Measurements from ENCODE around the gene DMRT3. TPM values are rescaled to one million over a fixed set of nuclear protein-coding genes. Genes with fewer than 3 reads are reported as not detected.
A peak's percentile ranks its signal among the peaks of the same experiment; 100 is the strongest.

The DMRT3 gene
- total and polyA plus RNA-seq, 9 of the 15 experiments (the other 6 are each of a cell fraction or from before 2014, with no cell fraction given): not detected

DNA sequence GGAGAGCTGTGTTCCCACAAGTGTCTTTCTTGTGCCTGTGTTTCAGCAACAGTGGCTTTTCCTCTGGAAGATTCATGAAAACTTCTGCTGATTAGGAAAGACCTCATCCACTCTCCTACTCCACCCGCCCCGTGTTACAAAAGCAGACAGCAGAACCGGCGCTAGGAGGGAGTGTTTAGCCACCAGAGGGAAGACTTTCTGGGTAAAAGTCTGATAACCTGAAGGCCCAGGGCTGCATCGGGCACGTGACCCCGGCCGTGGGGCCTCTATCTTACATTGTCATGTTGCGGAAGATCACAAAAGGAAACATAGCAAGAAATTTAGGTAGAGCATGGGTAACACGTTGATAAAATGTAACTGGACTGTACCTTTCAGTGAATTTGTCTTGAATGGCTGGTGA is 41.7 kb downstream of the DMRT3 start (continued):
- TF ChIP-seq CCNT2 (IDR thresholded peaks at IDR 0.05; ENCODE audit: borderline replicate concordance, extremely low read depth, insufficient read length, low read depth, low read length) (no peak), PCBP2 (IDR thresholded peaks at IDR 0.05; ENCODE audit: low read depth, low read length, poor library complexity, severe bottlenecking) (no peak), ARHGAP35 (IDR thresholded peaks at IDR 0.05; ENCODE audit: partially characterized antibody) (no peak), ZNF764 (CRISPR knock-in tag; IDR thresholded peaks at IDR 0.05; ENCODE audit: low read depth) (no peak), SOX6 (IDR thresholded peaks at IDR 0.05) (0 out of 2 replicates have a peak, but pooled peaks have one; percentile 12), CTBP1 (IDR thresholded peaks at IDR 0.05; ENCODE audit: borderline replicate concordance) (no peak), RAD21 (CRISPR knock-in tag; conservative IDR thresholded peaks at IDR 0.05 in 1 of 2, IDR thresholded peaks at IDR 0.05 in 1 of 2) (peak; percentile 21 to 31; a peak in 1 of 4 replicates), ZFP1 (CRISPR knock-in tag; IDR thresholded peaks at IDR 0.05) (no peak), BRD9 (IDR thresholded peaks at IDR 0.05; ENCODE audit: low read depth, partially characterized antibody) (no peak), MTA2 (IDR thresholded peaks at IDR 0.05; ENCODE audit: low read depth) (no peak)
- TF ChIP-seq, protein P1, sequence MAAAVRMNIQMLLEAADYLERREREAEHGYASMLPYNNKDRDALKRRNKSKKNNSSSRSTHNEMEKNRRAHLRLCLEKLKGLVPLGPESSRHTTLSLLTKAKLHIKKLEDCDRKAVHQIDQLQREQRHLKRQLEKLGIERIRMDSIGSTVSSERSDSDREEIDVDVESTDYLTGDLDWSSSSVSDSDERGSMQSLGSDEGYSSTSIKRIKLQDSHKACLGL (CRISPR knock-in tag; IDR thresholded peaks at IDR 0.05; ENCODE audit: borderline replicate concordance, poor library complexity, severe bottlenecking): no peak
- TF ChIP-seq, protein P2, sequence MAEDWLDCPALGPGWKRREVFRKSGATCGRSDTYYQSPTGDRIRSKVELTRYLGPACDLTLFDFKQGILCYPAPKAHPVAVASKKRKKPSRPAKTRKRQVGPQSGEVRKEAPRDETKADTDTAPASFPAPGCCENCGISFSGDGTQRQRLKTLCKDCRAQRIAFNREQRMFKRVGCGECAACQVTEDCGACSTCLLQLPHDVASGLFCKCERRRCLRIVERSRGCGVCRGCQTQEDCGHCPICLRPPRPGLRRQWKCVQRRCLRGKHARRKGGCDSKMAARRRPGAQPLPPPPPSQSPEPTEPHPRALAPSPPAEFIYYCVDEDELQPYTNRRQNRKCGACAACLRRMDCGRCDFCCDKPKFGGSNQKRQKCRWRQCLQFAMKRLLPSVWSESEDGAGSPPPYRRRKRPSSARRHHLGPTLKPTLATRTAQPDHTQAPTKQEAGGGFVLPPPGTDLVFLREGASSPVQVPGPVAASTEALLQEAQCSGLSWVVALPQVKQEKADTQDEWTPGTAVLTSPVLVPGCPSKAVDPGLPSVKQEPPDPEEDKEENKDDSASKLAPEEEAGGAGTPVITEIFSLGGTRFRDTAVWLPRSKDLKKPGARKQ (CRISPR knock-in tag; IDR thresholded peaks at IDR 0.05): no peak
- TF ChIP-seq, protein P3, sequence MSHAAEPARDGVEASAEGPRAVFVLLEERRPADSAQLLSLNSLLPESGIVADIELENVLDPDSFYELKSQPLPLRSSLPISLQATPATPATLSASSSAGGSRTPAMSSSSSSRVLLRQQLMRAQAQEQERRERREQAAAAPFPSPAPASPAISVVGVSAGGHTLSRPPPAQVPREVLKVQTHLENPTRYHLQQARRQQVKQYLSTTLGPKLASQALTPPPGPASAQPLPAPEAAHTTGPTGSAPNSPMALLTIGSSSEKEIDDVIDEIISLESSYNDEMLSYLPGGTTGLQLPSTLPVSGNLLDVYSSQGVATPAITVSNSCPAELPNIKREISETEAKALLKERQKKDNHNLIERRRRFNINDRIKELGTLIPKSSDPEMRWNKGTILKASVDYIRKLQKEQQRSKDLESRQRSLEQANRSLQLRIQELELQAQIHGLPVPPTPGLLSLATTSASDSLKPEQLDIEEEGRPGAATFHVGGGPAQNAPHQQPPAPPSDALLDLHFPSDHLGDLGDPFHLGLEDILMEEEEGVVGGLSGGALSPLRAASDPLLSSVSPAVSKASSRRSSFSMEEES (CRISPR knock-in tag; IDR thresholded peaks at IDR 0.05): peak; percentile 77
- TF ChIP-seq, protein P4, sequence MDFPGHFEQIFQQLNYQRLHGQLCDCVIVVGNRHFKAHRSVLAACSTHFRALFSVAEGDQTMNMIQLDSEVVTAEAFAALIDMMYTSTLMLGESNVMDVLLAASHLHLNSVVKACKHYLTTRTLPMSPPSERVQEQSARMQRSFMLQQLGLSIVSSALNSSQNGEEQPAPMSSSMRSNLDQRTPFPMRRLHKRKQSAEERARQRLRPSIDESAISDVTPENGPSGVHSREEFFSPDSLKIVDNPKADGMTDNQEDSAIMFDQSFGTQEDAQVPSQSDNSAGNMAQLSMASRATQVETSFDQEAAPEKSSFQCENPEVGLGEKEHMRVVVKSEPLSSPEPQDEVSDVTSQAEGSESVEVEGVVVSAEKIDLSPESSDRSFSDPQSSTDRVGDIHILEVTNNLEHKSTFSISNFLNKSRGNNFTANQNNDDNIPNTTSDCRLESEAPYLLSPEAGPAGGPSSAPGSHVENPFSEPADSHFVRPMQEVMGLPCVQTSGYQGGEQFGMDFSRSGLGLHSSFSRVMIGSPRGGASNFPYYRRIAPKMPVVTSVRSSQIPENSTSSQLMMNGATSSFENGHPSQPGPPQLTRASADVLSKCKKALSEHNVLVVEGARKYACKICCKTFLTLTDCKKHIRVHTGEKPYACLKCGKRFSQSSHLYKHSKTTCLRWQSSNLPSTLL (IDR thresholded peaks at IDR 0.05): no peak

Measured in K562 (cell line).